Embryonic facial prominence (tissue), 1 donor: ENCODE data around the gene SDHB.

Experiments used
- DNase-seq: peaks from one replicate; pipeline ENCODE4 v3.0.0-alpha.2; 2016; ENCODE audit errors: extremely low spot score

Gene SDHB

GRCh38 chr1:17045634-17046333 is 8.0 kb downstream of the SDHB start:
- DNase-seq: peak; percentile 63

GRCh38 chr1:17045150-17045549 is 8.7 kb downstream of the SDHB start:
- DNase-seq: no peak

GRCh38 chr1:17043676-17044075 is 10.2 kb downstream of the SDHB start:
- DNase-seq: no peak

GRCh38 chr1:17040135-17040534 is 13.7 kb downstream of the SDHB start:
- DNase-seq: no peak

GRCh38 chr1:17039522-17039921 is 14.3 kb downstream of the SDHB start:
- no peak for DNase-seq

GRCh38 chr1:17033481-17033880 is 20.4 kb downstream of the SDHB start:
- DNase-seq: no peak

- no peak for DNase-seq
Measured at GRCh38 chr1:17032741-17033140, 21.1 kb downstream of the SDHB start.

- DNase-seq: no peak
Measured at GRCh38 chr1:17031436-17031835, 22.4 kb downstream of the SDHB start.

- DNase-seq: no peak
Measured at GRCh38 chr1:17030206-17030605, 23.6 kb downstream of the SDHB start.

- no peak for DNase-seq
Measured at GRCh38 chr1:17028662-17029188, 25.1 kb downstream of the SDHB start.

- no peak for DNase-seq
Measured at GRCh38 chr1:17027900-17028299, 25.9 kb downstream of the SDHB start.

- DNase-seq: no peak
Measured at GRCh38 chr1:17027403-17027802, 26.4 kb downstream of the SDHB start.

- DNase-seq: no peak
Measured at GRCh38 chr1:17024721-17025120, 29.1 kb downstream of the SDHB start.

- no peak for DNase-seq
Measured at GRCh38 chr1:17023573-17023972, 30.3 kb downstream of the SDHB start.

- no peak for DNase-seq
Measured at GRCh38 chr1:17023102-17023501, 30.7 kb downstream of the SDHB start.

- DNase-seq: no peak
Measured at GRCh38 chr1:17021896-17022295, 31.9 kb downstream of the SDHB start.

GRCh38 chr1:17020502-17020901 is 33.3 kb downstream of the SDHB start:
- no peak for DNase-seq

- DNase-seq: no peak
Measured at GRCh38 chr1:17018849-17019248, 35.0 kb downstream of the SDHB start.

- no peak for DNase-seq
Measured at GRCh38 chr1:17017435-17017834, 36.4 kb downstream of the SDHB start.

GRCh38 chr1:17016317-17016661 is 37.5 kb downstream of the SDHB start:
- DNase-seq: no peak

- no peak for DNase-seq
Measured at GRCh38 chr1:17014671-17015567, 38.9 kb downstream of the SDHB start.

GRCh38 chr1:17013491-17014320 is 40.1 kb downstream of the SDHB start:
- no peak for DNase-seq
